ENCODE data around the gene CLTB.

The CLTB gene

DNA sequence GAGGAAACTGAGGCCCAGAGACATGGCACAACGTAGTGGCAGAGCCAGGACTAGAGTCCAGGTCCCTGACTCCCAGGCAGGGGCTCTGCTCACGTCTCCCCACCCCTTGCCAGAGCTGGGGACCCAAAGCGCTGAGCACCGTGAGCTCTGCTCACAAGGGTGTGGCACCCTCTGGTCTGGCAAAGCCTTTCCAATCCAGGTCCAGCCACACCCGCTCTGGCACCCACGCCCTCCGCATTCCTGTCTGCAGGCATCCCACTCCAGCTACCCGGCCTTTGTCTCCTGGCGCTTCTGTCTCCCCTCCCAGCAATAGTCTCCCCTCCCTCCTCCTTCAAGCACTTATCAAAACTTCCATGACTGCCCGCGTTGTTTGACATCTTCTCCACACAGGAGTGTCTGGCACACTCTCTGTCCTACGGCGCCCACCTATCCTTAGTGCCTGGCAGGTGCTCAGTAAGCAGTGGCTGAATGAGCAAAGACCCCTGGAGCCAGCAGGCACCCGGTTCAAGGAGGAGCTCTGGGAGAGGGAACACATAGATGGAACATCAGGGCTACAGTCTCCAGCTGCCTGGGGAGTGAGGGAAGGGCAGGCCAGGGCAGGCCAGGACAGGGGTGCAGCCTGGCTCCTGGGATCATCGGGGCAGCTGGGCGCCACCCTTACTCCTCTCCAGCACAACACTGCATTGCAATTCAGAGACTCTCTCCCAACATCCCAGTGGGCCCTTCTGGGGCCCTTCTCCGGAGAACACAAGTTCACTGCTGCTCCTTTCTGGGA lies 15.8 kb downstream of the CLTB start:
- DNase-seq = no peak

DNA sequence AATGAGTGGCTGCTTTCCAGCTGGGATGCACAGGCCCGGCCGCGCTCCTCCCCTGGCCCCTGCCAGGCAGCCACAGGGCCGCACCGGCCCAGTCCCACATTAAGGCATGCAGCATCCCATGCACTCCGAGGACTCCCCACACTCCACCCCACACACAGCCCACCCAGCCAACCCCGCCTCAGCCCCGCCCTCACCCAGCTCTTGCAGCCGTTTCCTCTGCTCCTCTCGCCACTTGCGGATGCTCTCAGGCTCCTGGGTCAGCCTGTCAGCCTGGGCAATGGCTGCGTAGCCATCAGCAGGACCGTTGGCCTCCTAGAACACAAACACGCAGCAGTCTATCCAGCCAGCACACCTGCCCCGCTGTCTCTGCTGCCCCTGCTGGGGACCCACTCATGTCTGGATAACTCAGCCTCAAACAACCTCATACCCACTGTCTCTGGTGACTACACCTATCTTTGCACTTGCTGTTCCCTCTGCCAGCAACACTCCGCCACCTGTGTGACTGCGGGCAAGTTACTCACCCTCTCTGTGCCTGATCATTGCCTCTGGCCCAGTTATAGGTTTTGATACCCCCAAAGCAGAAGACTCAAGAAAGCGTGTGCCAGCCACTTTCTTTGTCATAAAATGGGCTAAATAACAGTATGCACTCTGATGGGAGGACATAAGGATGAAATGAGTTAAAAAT lies 18.5 kb downstream of the CLTB start:
- no peak for DNase-seq

DNA sequence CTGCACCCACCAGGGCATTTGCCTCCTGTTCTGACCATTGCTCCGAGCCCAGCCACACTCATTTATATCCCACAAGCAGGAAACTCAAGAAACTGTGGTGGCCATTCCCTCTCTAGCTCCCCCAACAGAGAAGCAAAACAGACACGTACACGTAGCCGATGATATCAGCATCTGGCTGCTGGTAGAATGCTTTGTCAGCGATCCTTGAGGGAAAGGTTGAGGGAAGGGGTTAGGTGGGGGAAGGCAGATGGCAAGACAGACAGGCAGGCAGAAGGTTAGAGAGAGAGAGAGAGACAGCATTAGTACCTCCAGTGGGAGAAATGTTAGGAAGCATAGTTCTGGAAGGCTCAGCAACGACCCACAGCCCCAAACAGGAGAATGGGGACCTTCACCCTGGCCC lies 20.0 kb downstream of the CLTB start:
- DNase-seq = no peak

DNA sequence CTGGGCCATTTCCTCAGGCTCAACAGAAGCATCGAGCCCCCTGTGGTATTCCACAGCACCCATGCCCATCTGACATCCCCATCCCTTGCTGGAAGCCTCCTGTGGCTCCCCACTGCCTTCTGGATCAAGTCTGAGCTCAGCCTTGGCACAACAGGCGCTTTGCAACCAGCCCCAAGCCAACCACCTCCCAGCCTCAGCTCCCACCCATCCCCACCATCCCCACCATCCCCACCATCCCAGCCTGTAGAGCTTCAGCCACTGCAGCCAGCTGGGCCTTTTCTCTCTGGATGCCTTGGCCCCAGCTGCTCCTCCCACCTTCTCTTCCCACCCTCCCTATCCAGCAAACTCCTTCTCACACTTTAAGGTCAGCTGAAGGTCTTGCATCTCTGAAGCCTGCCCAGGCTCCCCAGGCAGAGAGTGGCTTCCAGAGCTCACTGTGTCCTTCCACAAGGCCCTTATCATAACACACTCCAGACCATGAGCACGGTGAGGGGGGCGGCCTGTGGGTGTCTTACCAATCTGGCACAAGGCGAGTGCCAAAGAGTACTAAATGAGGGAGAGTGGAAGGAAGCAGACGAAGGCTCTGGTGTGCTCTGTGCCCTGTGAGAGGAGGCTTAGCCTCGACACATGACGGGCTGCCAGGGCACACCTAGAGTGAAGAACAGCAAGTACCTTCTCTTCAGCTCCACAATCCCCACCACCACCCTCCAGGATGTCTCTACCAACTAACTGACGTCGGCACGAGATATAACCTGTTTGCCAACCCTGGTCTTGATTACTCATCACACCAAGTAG lies 21.3 kb downstream of the CLTB start:
- DNase-seq = no peak

DNA sequence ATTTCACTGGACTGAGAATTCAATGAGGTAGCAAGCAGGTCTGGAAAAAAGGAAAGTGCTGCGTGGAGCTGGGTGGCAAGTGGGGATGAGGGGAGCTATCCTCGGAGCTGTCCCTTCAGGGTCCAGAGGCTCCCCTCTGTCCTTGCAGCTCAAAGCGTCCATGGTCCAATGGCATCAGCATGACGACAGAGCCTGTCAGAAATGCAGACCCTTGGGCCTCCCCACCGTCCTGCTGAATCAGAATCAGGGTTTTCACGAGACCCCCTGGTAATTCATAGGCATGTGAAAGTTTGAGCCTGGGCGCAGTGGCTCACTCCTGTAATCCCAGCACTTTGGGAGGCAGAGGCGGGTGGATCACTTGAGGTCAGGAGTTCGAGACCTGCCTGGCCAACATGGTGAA lies 22.2 kb downstream of the CLTB start:
- no peak for DNase-seq

DNA sequence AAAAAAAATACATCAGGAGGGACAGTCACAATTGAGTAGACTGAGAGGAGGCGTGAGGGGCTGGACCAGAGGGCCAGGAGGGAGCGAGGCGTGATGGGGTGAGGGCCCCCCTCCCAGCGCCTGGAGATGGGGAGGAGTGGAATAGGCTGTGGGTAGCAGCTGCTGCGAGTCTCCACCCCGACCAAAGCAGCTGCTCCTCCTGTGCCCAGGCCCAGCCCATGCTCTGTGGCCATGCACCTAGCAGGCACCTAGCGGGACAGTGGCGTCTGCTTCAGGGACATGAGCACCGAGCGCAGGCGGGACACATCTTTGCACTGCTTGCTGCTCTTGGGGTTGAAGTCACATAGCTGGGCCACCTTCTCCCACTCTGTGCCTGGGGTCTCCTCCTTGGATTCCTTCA lies 23.8 kb downstream of the CLTB start:
- no peak for DNase-seq

DNA sequence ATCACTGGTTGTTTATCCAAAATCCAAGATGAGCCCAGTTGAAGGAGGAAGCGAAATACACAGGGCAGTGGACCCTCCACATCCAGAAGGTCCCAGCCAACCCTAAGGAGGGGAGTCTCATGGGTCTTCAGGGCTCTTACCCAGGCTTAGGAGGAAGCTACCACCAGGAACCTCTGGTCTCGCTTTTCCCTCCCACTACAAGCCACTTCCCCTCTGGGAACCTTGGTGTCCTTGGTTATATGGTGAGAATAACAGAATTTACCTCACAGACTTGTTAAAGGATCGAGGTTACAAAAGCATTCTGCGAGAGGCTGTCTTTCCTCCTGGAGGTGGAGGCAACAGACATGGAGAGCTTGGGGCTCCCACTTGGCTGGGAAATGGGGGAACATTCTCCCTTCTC lies 24.3 kb downstream of the CLTB start:
- no peak for DNase-seq

DNA sequence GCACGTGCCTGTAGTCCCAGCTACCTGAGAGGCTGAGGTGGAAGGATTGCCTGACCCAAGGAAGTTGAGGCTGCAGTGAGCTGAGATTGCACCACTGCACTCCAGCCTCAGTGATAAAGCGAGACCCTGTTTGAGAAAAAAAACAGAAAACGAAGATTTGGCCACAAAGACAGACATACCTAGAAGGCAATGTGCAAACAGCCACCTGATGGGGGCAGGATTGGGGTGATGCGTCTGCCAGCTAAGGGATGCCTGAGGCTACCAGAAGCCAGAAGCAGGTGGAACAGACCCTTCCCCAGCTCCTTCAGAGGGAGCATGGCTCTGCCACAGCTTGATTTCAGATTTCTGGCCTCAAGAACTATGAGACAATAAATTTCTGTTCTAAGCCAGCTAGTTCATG lies 24.9 kb downstream of the CLTB start:
- DNase-seq = no peak

DNA sequence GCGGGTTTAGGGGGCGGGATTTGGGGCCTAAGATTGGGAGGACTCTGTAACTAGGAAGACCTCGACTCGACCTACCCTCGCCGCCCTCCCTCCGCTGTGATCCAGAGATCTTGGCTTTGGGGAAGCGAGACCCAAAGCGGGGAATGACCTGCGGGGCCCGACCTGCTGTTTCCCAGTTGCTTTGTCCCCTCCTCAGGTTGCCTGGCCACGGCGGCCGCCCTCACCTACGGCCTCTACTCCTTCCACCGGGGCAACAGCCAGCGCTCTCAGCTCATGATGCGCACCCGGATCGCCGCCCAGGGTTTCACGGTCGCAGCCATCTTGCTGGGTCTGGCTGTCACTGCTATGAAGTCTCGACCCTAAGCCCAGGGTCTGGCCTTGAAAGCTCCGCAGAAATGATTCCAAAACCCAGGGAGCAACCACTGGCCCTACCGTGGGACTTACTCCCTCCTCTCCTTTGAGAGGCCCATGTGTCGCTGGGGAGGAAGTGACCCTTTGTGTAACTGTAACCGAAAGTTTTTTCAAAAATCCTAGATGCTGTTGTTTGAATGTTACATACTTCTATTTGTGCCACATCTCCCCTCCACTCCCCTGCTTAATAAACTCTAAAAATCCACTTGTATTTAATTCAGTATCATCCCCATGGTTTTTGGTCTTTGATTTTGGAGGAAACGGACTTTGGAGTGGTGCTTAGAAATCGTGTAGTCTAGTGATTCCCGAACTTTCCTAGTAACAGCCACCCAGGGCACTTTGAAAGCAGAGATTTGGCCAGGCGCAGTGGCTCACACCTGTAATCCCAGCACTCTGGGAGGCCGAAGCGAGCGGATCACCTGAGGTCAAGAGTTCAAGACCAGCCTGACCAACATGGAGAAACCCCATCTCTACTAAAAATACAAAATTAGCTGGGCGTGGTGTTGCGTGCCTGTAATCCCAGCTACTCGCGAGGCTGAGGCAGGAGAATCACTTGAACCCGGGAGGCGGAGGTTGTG lies 26.9 kb downstream of the CLTB start:
- DNase-seq = no peak

DNA sequence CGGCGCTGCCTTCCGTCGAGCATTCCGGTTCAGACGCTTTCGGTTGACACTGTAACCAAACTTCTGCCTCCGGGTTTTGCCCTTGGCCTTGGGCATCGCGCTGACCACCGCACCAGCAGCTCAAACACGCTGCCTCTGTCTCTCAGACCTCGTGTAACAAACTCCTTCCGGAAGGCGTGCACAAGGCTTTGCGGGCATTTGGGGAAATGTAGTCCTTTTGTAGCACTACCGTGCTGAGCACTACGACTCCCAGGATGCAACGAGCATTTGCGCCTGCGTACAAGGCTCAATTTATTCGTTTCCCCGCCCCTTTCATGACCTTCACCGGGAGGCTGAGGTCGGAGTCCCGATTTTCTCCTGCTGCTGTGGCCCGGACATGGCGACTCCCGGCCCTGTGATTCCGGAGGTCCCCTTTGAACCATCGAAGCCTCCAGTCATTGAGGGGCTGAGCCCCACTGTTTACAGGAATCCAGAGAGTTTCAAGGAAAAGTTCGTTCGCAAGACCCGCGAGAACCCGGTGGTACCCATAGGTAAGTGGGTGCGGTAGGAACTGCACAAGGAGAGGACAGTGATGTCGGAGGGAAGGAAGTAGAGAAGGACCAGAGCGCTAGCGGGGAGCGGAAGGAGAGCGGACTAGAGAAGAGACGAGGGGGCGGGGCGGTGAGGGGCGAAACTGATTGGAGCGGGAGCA lies 27.8 kb downstream of the CLTB start, which contains the start of the genes HIGD2A and NOP16:
Gene HIGD2A, plus strand, starts transcription at position 308 of the 691 bp plus-strand sequence. Its CDS starts 69 bp downstream, at position 377.
Gene NOP16, minus strand, starts transcription at position 155 of the 691 bp plus-strand sequence. Its CDS starts 59 bp downstream, at position 96.
- peak; percentile 93 for DNase-seq

DNA sequence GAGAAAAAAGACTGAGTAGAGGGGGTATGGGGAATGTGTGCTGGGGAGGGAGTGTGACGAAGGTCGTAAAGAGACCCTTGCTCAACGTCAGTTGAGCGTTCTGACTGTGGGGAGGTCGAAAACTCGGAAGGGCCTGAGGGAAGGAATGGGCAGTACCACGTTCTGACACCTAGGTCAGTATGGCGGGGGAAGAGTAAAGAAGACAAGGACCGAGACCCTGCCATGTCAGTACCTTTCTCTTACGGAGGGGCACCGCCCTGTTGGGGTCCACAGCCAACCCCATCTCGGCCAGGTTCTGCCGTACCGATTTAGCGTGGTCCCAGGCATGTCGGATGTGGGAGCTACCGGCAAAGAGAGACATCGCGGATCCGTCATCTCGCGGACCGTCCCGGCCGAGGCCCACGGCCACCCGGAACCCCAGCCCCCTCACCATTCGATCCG lies 28.3 kb downstream of the CLTB start:
- DNase-seq = no peak

DNA sequence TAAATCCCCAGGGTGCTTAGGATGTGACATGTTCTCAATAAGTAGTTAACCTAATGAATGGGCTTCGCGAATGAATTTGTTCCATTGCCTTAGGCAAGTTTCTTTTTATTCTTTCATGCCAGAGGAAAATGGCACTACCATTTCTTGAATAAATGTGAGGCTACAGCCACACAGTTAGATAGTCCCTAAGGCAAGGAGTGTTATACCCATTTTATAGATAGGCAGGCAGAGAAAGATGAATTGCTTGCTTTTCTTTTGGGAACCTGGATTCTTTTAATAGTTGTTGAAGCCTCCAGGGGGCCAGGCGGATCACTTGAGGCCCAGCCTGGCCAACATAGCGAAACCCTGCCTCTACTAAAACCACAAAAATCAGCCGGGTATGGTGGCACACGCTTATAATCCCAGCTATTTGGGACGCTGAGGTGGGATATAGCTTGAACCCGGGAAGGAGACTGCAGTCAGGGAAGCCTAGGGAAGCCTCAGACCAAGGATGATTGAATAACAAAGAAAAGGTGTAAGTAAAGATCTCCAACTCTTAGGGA lies 28.9 kb downstream of the CLTB start:
- DNase-seq = no peak

DNA sequence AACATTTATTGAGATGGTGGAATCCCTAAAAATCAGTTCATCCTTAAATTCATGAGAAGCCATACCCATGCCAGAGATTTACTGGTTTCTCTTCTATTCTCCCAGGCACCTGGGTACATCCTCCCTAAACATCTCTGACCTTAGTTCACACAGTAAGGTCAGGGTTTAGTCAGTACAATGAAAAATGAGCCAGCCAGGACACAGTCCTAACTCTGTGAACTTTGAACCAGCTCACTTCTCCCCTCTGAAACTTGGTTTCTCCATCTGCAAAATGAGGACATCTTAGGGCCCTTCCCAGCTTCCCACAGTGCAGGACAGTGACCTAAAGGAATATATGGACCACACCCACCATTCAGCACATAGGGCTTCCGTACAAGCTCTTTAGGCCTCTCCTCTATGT lies 29.8 kb downstream of the CLTB start:
- no peak for DNase-seq

DNA sequence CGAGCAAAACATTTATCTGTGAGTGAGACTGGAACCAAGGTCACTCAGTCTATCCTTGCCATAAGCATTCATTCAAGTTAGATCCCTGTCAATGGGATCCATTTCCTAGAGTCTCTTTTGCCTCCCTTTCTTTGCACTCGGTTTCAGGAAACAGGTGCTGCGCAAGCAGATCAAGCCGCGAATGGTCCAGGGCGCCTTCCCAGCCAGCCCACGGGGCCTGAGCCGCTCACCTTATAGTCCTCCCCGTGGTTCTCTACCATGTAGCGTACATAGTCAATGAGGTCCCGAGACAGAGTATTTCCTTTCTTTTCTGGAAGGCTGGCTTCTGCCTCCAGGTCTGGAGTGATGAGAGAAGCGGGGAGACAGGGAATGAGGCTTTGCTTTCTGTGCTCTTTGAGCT lies 31.3 kb downstream of the CLTB start:
- DNase-seq = no peak

DNA sequence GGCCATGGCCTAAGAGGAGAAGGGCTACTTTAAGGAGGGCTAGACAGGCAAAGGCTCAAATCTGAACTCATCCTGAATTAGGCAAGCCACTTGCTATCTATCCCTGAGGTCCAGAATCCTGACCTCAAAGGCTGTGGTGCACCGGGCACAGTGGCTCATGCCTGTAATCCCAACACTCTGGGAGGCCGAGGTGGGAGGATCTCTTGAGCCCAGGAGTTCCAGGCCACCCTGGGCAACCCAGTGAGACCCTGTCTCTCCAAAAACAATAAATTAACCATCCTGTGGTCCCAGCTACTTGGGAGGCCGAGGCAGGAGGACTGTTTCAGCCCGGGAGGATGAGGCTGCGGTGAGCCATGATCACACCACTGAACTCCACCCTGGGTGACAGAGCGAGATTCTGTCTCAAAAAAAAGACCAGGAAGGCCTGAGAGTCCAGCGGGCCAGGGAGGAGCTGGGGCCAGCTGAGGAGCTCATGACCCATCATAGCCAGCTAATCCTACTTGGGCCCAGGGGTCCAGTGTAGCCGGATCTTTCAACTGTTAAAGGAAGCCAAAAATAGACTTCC lies 31.9 kb downstream of the CLTB start:
- DNase-seq = no peak

DNA sequence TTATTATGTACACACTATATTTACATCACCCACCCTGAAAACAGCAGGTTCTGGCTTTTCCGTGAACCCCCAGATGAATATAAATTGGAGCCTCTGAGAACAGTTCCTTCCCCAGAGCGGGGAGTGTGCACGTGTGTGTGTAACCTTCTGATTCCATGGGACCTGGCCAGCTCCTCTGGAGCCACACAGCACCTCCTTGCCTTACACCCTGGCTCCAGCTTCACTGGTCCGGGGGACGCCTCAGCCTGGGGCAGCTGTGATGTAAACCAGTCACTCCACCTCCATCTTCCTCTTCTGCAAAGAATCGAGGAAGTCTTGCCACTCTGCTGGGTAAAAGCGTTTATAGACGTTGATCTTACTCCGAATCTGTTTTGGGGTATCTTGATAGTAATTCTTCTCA lies 32.4 kb downstream of the CLTB start:
- no peak for DNase-seq

DNA sequence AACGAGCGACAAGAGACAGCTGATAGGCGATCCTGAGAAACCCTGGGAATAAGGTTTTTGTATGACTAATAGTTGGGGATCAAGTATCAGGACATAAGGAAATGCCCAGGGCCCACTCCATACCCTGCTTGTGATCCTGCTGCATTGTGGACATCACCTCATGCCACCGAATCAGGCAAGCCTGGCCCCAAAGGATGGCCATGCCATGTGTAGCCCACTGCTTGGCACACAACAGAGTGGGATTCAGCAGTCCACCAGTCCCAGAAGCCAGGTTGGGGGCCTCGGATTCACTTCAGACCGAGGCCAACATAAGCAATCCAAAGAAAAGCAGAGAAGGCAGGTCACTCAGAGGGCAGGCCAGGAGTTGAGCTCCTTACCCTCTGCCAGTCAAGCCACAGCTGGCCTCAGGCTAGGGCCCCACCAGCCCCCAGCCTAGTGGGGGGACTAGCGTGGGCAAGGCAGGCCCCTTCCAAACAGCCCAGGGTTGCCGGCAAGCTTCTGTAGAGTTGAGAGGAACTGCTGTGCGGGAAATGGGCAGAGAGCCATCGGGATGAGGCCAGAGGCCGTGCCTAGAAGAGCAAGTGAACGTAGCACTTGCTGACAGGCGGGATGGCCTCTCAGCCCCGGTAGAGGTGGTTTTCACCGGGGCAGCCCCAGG lies 33.0 kb downstream of the CLTB start:
- DNase-seq = no peak

DNA sequence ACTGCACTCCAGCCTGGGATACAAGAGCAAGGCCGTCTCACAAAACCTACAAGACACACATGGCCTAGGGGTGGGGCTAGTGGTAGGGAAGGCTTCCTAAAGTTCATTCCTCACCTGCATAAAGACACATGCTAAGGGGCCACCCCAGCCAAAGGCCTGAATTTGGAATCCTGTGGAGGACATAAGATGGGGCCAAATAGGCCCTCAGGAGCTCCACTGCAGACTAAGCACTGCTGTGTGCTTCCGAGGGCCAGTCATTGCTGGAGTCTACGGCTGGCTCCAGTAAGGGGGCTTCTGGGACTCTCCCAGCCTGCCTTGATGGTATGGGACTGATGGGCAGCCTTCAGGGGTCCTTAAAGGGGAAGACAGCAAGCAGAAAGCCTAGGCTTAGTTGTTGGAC lies 33.6 kb downstream of the CLTB start:
- no peak for DNase-seq

DNA sequence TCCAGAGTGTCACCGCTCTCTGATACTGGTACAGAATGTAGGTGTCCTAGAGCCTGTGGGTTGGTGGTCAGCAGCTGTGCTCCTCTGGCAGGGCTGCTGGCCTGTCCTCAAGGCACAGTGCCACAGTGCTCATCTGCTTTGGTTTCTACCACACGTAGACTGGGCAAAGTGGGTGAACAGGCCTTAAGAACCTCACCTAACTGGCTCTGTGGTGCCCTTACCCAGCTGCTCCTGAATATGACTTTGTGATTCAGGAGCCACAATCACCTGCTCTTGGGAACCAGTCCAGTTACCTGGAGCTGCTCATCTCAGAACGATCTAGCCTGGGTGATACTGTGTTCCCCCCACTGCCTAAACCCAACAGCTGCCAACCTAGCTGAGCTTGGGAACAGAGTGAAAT lies 34.4 kb downstream of the CLTB start:
- no peak for DNase-seq

DNA sequence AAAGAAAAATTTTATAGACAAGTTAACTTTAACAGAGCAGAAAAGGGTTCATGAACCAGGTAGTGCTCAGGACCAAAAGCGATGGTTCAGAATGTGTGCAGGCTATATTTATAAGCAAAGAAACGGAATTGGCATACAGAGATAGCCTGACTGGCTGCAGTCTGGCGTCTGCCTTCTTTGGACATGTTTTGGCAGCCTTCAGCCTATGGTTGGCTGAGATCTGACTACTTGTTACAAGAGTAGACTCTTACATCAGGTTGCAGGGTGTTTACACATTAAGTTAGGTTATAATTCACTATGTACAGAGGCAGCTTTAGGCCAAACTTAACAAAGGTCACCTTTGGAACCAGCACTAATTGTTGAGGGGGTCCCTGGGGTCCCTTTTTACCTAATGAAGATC lies 34.9 kb downstream of the CLTB start:
- no peak for DNase-seq

DNA sequence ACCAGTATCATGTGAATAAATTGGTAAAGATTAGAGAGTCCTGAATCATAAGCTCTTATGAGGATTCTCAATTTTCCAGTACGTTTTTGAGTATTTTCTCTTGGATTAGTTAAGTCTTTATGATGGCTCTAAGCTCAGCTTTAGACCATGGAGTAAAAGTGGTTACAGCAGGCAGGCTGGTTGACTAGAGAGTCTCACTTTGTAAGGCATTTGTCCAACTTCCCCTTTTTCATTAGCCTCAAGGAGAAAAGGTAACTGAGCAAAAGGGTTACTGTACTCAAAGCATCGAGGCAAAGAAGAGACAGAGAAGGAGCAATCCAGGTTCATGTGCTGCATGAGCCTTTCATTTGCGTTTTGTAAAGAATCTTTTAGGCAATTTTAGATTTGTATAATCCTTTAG lies 36.5 kb downstream of the CLTB start:
- no peak for DNase-seq

All from NCI-H526 treated with DMSO at 0.1 percent for 48 hours (cell line).